Fibroblast of pulmonary artery (primary cell): ENCODE results near the gene BCKDHB.
"Not testable (repeated sequence)": the region's sequence is repeated elsewhere in the genome, so short reads cannot be mapped to it uniquely, and the experiment has no call there.

Experiments
- DNase-seq: peaks from one replicate; pipeline ENCODE4 v3.0.0-alpha.2; 2010; ENCODE audit warnings: low read depth
- H3K4me3 ChIP-seq: replicated peaks from 2 replicates; pipeline ENCODE4 v1.5.1; 2011; ENCODE audit warnings: low read depth, mild to moderate bottlenecking, control low read depth, low read length, moderate library complexity
- CTCF ChIP-seq: IDR thresholded peaks from 2 replicates; pipeline ENCODE4 v1.5.1; 2011; ENCODE audit warnings: mild to moderate bottlenecking, control low read depth, low read length, inconsistent platforms; ENCODE audit errors: missing control alignments

Gene BCKDHB

GRCh38 chr6:80280262-80281010 lies 174.0 kb downstream of the BCKDHB start:
- TF ChIP-seq CTCF = no peak
- H3K4me3 ChIP-seq = no peak overlapping the region
- peak; percentile 18 for DNase-seq

DNA sequence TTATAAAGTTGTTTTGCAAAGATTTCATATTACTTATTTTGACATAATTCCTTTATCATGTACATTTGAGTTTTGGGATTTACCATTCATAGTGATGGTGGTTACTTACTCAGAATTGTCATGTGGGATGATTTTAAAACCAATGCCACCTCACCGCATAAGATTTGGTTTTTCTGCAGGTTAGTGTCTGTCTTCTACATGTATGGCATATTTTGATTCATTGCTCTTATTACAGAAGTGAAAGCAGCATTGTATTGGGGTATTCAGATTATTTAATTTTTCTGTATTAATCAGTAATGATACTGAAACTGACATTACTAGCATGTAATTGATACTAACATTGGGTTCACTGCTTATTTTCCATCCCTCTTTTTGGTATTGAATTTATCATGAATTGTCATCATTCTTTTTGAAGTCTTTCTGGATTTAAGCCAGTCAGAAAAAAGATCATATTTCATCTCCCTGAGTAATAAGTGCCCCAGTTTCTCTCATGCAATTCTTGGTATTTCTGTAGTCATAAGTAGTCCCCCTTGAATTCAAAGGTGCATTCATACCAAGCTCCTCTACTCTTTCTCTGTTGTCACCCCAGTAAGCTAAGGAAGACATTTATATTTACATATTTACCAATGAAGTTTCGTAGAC lies 176.6 kb downstream of the BCKDHB start:
- no peak for DNase-seq
- no peak for TF ChIP-seq CTCF
- no peak overlapping the region for H3K4me3 ChIP-seq

DNA sequence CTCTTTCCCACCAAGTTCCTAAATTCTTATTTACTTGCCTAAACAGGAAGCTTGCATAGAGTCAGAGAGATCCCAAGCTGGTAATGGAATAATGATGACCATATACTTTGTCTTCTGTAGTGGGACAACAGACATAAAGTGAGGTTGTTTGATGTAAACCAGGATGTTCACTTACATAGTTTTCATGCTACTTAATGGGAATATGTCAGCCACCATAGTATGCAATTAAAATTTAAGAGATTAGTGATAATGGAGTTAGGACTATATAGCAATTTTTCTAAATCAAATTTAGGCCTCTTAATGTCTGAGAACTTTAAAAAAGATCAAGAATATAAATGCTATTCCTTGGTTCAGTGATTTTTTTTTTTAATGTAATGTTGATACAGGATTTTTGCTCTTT lies 180.6 kb downstream of the BCKDHB start:
- TF ChIP-seq CTCF = no peak
- DNase-seq = no peak
- H3K4me3 ChIP-seq = no peak overlapping the region

DNA sequence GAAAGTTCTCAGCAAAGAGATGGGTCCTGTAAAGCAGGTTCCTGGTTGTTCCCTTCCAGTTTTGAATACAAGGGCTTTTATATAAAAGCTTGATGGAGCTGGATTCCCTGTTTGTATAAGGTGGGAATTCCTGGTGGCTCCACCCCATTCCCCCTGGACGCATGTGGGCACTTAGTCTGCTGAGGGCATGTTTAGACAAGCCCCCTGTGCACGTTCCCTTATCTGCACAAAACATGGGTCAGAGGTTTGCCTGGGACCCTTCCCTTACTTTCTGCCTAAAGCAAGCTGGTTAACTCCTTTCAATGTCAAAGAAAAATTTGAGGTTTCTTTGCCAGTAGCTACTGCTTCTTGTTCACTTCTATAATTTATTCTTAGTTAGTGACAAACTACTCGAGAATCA lies 181.1 kb downstream of the BCKDHB start:
- no peak for DNase-seq
- no peak overlapping the region for H3K4me3 ChIP-seq
- no peak for TF ChIP-seq CTCF

DNA sequence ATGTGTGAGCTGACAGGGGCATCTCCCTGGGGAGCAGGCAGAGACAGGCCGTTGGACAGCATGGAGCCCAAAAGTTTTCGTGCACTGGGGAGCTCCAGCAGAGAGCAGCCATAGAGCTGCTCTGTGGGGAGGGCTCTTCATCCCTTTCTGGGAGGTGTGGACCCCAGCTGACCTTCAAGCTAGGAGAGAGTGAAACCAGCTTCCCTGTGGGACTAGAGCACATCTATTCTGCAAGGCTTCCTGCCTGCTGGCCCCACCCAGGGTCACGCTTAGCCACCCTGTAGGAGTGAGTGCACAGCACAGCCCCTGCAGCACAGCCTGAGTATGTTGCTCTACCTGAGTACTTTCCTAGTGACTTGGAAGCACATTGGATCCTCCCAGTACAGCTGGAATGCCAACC lies 183.3 kb downstream of the BCKDHB start:
- DNase-seq = no peak
- H3K4me3 ChIP-seq = no peak overlapping the region
- no peak for TF ChIP-seq CTCF

- not testable (repeated sequence) for H3K4me3 ChIP-seq, DNase-seq
These were observed 188.1 kb downstream of the BCKDHB start for GRCh38 chr6:80294531-80294930.

DNA sequence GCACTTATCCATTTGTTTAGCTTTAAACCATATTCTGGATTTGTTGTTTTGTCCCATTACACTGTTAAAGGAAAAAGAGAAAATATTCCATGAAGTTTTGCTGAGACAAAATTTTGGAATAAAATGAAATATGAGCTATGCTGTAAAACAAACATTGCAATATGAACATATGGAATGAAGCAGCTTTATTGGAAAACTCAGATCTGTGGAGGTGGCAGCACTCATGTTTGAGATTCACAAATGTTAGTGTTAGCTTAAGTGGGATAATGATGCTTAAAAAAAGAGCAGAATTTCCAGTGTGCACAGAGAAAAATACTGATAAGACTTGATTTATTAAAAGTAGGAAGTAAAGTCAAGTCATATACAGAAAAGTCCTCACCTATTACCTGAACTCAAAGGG lies 196.2 kb downstream of the BCKDHB start:
- H3K4me3 ChIP-seq = no peak overlapping the region
- TF ChIP-seq CTCF = no peak
- no peak for DNase-seq
